ENCODE measurements around the gene RBM19. TPM values are rescaled to one million over a fixed set of nuclear protein-coding genes. Genes with fewer than 3 reads are reported as not detected.
"Not testable (repeated sequence)": the region's sequence is repeated elsewhere in the genome, so short reads cannot be mapped to it uniquely, and the experiment has no call there.

RBM19 gene
- total and polyA plus RNA-seq, 11 donors, result 12.7 to 27.1 (median 17.4) TPM

GRCh38 chr12:113997365-113997764, 31.2 kb upstream of the RBM19 start:
- Histone ChIP-seq H3K4me1 (no peaks in the 10 kb centered on the region), H3K4me3 (no peak overlapping the region), H3K27me3 (peaks cover 0 to 28% (median 4%) of the 10 kb centered on the region in 9 donors), H3K36me3 (no peaks in the 10 kb centered on the region), H3K27ac (no peak overlapping the region), H3K9me3 (no peaks in the 10 kb centered on the region)
- intact Hi-C loops (cut with DNase I), result no loop called here
- WGBS, 4 donors, result 20 to 28% (median 23%) methylated on average over 3 of the region's 3 CpGs
- DNase-seq (no peak), ATAC-seq (no peak)
- TF ChIP-seq POLR2A (IDR thresholded peaks at IDR 0.05) (no peak), CTCF (IDR thresholded peaks at IDR 0.05) (no peak)

- H3K4me1 ChIP-seq, result no peaks in the 10 kb centered on the region
- no peak overlapping the region for H3K27ac ChIP-seq
- WGBS, 4 donors, result 34 to 60% (median 41%) methylated on average over 7 of the region's 7 CpGs
- TF ChIP-seq POLR2A (IDR thresholded peaks at IDR 0.05) (no peak), CTCF (IDR thresholded peaks at IDR 0.05) (no peak)
- H3K4me3 ChIP-seq, result no peak overlapping the region
- intact Hi-C loops (cut with DNase I), result no loop called here
- DNase-seq (no peak), ATAC-seq (no peak)
- H3K36me3 ChIP-seq, result no peaks in the 10 kb centered on the region
- peaks cover 0 to 31% (median 7%) of the 10 kb centered on the region in 9 donors for H3K27me3 ChIP-seq
- no peaks in the 10 kb centered on the region for H3K9me3 ChIP-seq
Measured at GRCh38 chr12:113996026-113996425, 29.9 kb upstream of the RBM19 start.

GRCh38 chr12:113994051-113994450, 27.9 kb upstream of the RBM19 start:
- no peak overlapping the region for H3K27ac ChIP-seq
- peaks cover 0 to 41% (median 11%) of the 10 kb centered on the region in 9 donors for H3K27me3 ChIP-seq
- H3K4me3 ChIP-seq, result no peak overlapping the region
- intact Hi-C loops (cut with DNase I), result no loop called here
- no peak for ATAC-seq
- no peaks in the 10 kb centered on the region for H3K36me3 ChIP-seq
- TF ChIP-seq POLR2A (IDR thresholded peaks at IDR 0.05), result no peak
- TF ChIP-seq CTCF (IDR thresholded peaks at IDR 0.05), result no peak
- H3K4me1 ChIP-seq, result no peaks in the 10 kb centered on the region
- DNase-seq, result no peak
- no peaks in the 10 kb centered on the region for H3K9me3 ChIP-seq
- WGBS, 4 donors, result 81 to 95% (median 86%) methylated on average over 3 of the region's 3 CpGs

- peaks cover 0 to 38% (median 11%) of the 10 kb centered on the region in 9 donors for H3K27me3 ChIP-seq
- H3K4me1 ChIP-seq; intact Hi-C loops (cut with DNase I); H3K27ac ChIP-seq; ATAC-seq; DNase-seq; H3K9me3 ChIP-seq; H3K36me3 ChIP-seq; H3K4me3 ChIP-seq: not testable (repeated sequence)
- 53 to 74% (median 66%) methylated on average over 4 of the region's 4 CpGs for WGBS, 4 donors
Measured at GRCh38 chr12:113992751-113993150, 26.6 kb upstream of the RBM19 start.

All from heart left ventricle (tissue), 16 donors.